Activated CD8-positive, alpha-beta T cell treated with anti-CD3 and anti-CD28 coated beads for 36 hours (primary cell): ENCODE results near the gene SPATA20. TPM values are rescaled to one million over a fixed set of nuclear protein-coding genes. Genes with fewer than 3 reads are reported as not detected.

Experiments
- ATAC-seq: fragments of 200-7000 bp; cut with Tn5 transposase; one replicate; pipeline ENCODE4 v1.10.0; 2021; ENCODE audit warnings: mild to moderate bottlenecking, moderate library complexity
- CTCF ChIA-PET: fragments of 350-600 bp; sonication (Branson Sonifier 250); formaldehyde crosslinking; loops from one replicate; lab custom pipeline; 2021; ENCODE audit warnings: antibody characterized with exemption; lab: Charles Lee
- POLR2A ChIA-PET: fragments of 350-600 bp; sonication (Branson Sonifier 250); formaldehyde crosslinking; loops from one replicate; lab custom pipeline; 2021; ENCODE audit warnings: antibody characterized with exemption; lab: Charles Lee
- DNase-seq: peaks from one replicate; pipeline ENCODE4 v3.0.0-alpha.2; 2020
- H3K27ac Mint-ChIP-seq: one replicate; pipeline ENCODE4 v1.8.0; 2021; ENCODE audit warnings: mild to moderate bottlenecking, mixed read lengths
- H3K27me3 Mint-ChIP-seq: one replicate; pipeline ENCODE4 v1.8.0; 2021; ENCODE audit warnings: mixed read lengths
- H3K36me3 Mint-ChIP-seq: one replicate; pipeline ENCODE4 v1.8.0; 2021; ENCODE audit warnings: low read depth, mixed read lengths
- H3K4me1 Mint-ChIP-seq: one replicate; pipeline ENCODE4 v1.8.0; 2021; ENCODE audit warnings: low read depth, mixed read lengths
- H3K4me3 Mint-ChIP-seq: one replicate; pipeline ENCODE4 v1.8.0; 2021; ENCODE audit warnings: mild to moderate bottlenecking, moderate library complexity, mixed read lengths
- H3K9me3 Mint-ChIP-seq: one replicate; pipeline ENCODE4 v1.8.0; 2021; ENCODE audit warnings: mixed read lengths
- CTCF ChIP-seq: fragments of 200-600 bp; IDR thresholded peaks from one replicate; pipeline ENCODE4 v1.8.0; 2022; ENCODE audit warnings: antibody characterized with exemption, mild to moderate bottlenecking
- intact Hi-C: fragments of 100-400 bp; cut with micrococcal nuclease; formaldehyde crosslinking; loops from one replicate; pipeline ENCODE4 v1.10.0; 2022
- total RNA-seq, 2 experiments: library from RNA; stranded (reverse); gene quantifications; one replicate each; pipeline ENCODE4 v1.2.3, GENCODE V29; 2021

Gene SPATA20
- total RNA-seq, 2 experiments from 2014 or later = 29.0 to 36.2 TPM

GRCh38 chr17:50596191-50597037 is 49.4 kb downstream of the SPATA20 start:
- no peaks in the 10 kb centered on the region for H3K9me3 Mint-ChIP-seq
- no peak for ATAC-seq
- H3K27me3 Mint-ChIP-seq = no peaks in the 10 kb centered on the region
- peak; percentile 19 for TF ChIP-seq CTCF
- DNase-seq = no peak
- no peaks in the 10 kb centered on the region for H3K4me1 Mint-ChIP-seq
- H3K36me3 Mint-ChIP-seq = no peaks in the 10 kb centered on the region
- CTCF ChIA-PET = no interaction called here
- no peak overlapping the region for H3K27ac Mint-ChIP-seq
- intact Hi-C loops = no loop called here
- H3K4me3 Mint-ChIP-seq = no peak overlapping the region
- POLR2A ChIA-PET = no interaction called here

- H3K4me1 Mint-ChIP-seq = no peaks in the 10 kb centered on the region
- peaks cover 6% of the 10 kb centered on the region for H3K27me3 Mint-ChIP-seq
- ATAC-seq (no peak), DNase-seq (no peak)
- no peaks in the 10 kb centered on the region for H3K9me3 Mint-ChIP-seq
- POLR2A ChIA-PET = no interaction called here
- CTCF ChIA-PET = no interaction called here
- no peaks in the 10 kb centered on the region for H3K36me3 Mint-ChIP-seq
- no peak for TF ChIP-seq CTCF
- H3K27ac Mint-ChIP-seq = no peak overlapping the region
- H3K4me3 Mint-ChIP-seq = no peak overlapping the region
- intact Hi-C loops = no loop called here
Observed at GRCh38 chr17:50598487-50598886, 51.5 kb downstream of the SPATA20 start.

- CTCF ChIA-PET = interaction anchor here (1.1 kb wide), 1 partner anchor 168 kb away, joined by 3 read pairs; no protein-coding TSS in a partner anchor
- no peak overlapping the region for H3K27ac Mint-ChIP-seq
Observed at GRCh38 chr17:50599606-50600005, 52.6 kb downstream of the SPATA20 start.

GRCh38 chr17:50601823-50602375 is 54.9 kb downstream of the SPATA20 start:
- Mint-ChIP-seq H3K4me1 (no peaks in the 10 kb centered on the region), H3K4me3 (no peak overlapping the region), H3K27me3 (peaks cover 10% of the 10 kb centered on the region), H3K27ac (no peak overlapping the region), H3K9me3 (no peaks in the 10 kb centered on the region), H3K36me3 (no peaks in the 10 kb centered on the region)
- DNase-seq = no peak
- no peak for ATAC-seq
- TF ChIP-seq CTCF = no peak
- ChIA-PET CTCF (no interaction called here), POLR2A (interaction anchor here (0.6 kb wide), 1 partner anchor 40 kb away, joined by 3 read pairs; no protein-coding TSS in a partner anchor)
- intact Hi-C loops = no loop called here

More at GRCh38 chr17:50599606-50600005, 52.6 kb downstream of the SPATA20 start:
- Mint-ChIP-seq H3K9me3 (no peaks in the 10 kb centered on the region), H3K27me3 (peaks cover 9% of the 10 kb centered on the region), H3K36me3 (no peaks in the 10 kb centered on the region), H3K4me3 (no peak overlapping the region), H3K4me1 (no peaks in the 10 kb centered on the region)
- intact Hi-C loops = no loop called here
- DNase-seq (no peak), ATAC-seq (no peak)
- TF ChIP-seq CTCF = no peak
- POLR2A ChIA-PET = interaction anchor here (0.6 kb wide), 1 partner anchor 13 kb away, joined by 3 read pairs; no protein-coding TSS in a partner anchor

- intact Hi-C loops = no loop called here
- ATAC-seq = no peak
- DNase-seq = no peak
- no peak for TF ChIP-seq CTCF
- Mint-ChIP-seq H3K27ac (no peak overlapping the region), H3K9me3 (no peaks in the 10 kb centered on the region), H3K27me3 (peaks cover 12% of the 10 kb centered on the region), H3K36me3 (no peaks in the 10 kb centered on the region), H3K4me3 (no peak overlapping the region), H3K4me1 (no peaks in the 10 kb centered on the region)
- ChIA-PET POLR2A (interaction anchor here (0.6 kb wide), 1 partner anchor 41 kb away, joined by 3 read pairs; no protein-coding TSS in a partner anchor), CTCF (no interaction called here)
Observed at GRCh38 chr17:50602836-50603235, 55.9 kb downstream of the SPATA20 start.
